Mucosa of rectum (tissue), 2 donors: Measurements from ENCODE around the gene TMEM217.

Source experiments
- H3K27ac ChIP-seq, 2 donors: one replicate each; pipeline ENCODE4 v1.7.0; 2013; ENCODE audit warnings: inconsistent platforms in 2 of 2, low read depth in 2 of 2, low read length in 2 of 2
- H3K27me3 ChIP-seq, 2 donors: one replicate each; pipeline ENCODE4 v1.7.0; 2013; ENCODE audit warnings: low read length in 2 of 2; ENCODE audit not compliant: control insufficient read depth in 2 of 2, insufficient read depth in 2 of 2
- H3K36me3 ChIP-seq, 2 donors: one replicate each; pipeline ENCODE4 v1.7.0; 2013; ENCODE audit warnings: low read length in 2 of 2; ENCODE audit not compliant: control insufficient read depth in 2 of 2, insufficient read depth in 2 of 2
- H3K4me1 ChIP-seq, 2 donors: one replicate each; pipeline ENCODE4 v1.7.0; 2013; ENCODE audit warnings: low read length in 2 of 2, mild to moderate bottlenecking in 1 of 2; ENCODE audit not compliant: control insufficient read depth in 2 of 2, insufficient read depth in 2 of 2
- H3K4me3 ChIP-seq, 2 donors: one replicate each; pipeline ENCODE4 v1.7.0; 2013; ENCODE audit warnings: low read length in 2 of 2
- H3K9ac ChIP-seq, 2 donors: one replicate each; pipeline ENCODE4 v1.7.0; 2013; ENCODE audit warnings: low read length in 2 of 2, low read depth in 1 of 2, mild to moderate bottlenecking in 1 of 2
- H3K9me3 ChIP-seq, 2 donors: one replicate each; pipeline ENCODE4 v1.7.0; 2013; ENCODE audit warnings: low read length in 2 of 2; ENCODE audit not compliant: control insufficient read depth in 2 of 2
- donor health status: healthy.
- donor health status: Normal muscosa, but diverticular disease.

The TMEM217 gene

GRCh38 chr6:37175332-37176267, 82.3 kb downstream of the TMEM217 start:
- Histone ChIP-seq H3K27me3 (no peaks in the 10 kb centered on the region), H3K9me3 (no peaks in the 10 kb centered on the region), H3K36me3 (peaks cover 24 to 28% of the 10 kb centered on the region in 2 donors), H3K9ac (no peak overlapping the region), H3K4me3 (no peak overlapping the region), H3K27ac (no peak overlapping the region), H3K4me1 (peaks cover 23% of the 10 kb centered on the region in 2 donors)

GRCh38 chr6:37174515-37175331, 83.2 kb downstream of the TMEM217 start:
- peak overlapping the region in 1 of 2 donors; percentile 43 for H3K27ac ChIP-seq
- H3K27me3 ChIP-seq: no peaks in the 10 kb centered on the region
- H3K9me3 ChIP-seq: no peaks in the 10 kb centered on the region
- peak overlapping the region in 1 of 2 donors; percentile 8 for H3K9ac ChIP-seq
- H3K4me1 ChIP-seq: peaks cover 23% of the 10 kb centered on the region in 2 donors
- no peak overlapping the region for H3K4me3 ChIP-seq
- peaks cover 24 to 28% of the 10 kb centered on the region in 2 donors for H3K36me3 ChIP-seq

- H3K4me3 ChIP-seq: peak overlapping the region in 1 of 2 donors; percentile 29
- H3K36me3 ChIP-seq: peaks cover 24 to 28% of the 10 kb centered on the region in 2 donors
- H3K9me3 ChIP-seq: no peaks in the 10 kb centered on the region
- peak overlapping the region in 1 of 2 donors; percentile 43 for H3K27ac ChIP-seq
- peaks cover 24 to 25% of the 10 kb centered on the region in 2 donors for H3K4me1 ChIP-seq
- H3K27me3 ChIP-seq: no peaks in the 10 kb centered on the region
- no peak overlapping the region for H3K9ac ChIP-seq
These were observed 83.8 kb downstream of the TMEM217 start for GRCh38 chr6:37174196-37174514.

GRCh38 chr6:37173493-37174195, 84.3 kb downstream of the TMEM217 start:
- H3K4me1 ChIP-seq: peaks cover 28 to 30% of the 10 kb centered on the region in 2 donors
- peak overlapping the region in 1 of 2 donors; percentile 54 for H3K9ac ChIP-seq
- H3K27ac ChIP-seq: peak overlapping the region in 1 of 2 donors; percentile 17
- peak overlapping the region in 1 of 2 donors; percentile 29 for H3K4me3 ChIP-seq
- no peaks in the 10 kb centered on the region for H3K9me3 ChIP-seq
- no peaks in the 10 kb centered on the region for H3K27me3 ChIP-seq
- peaks cover 24 to 28% of the 10 kb centered on the region in 2 donors for H3K36me3 ChIP-seq

GRCh38 chr6:37172912-37173492, 84.9 kb downstream of the TMEM217 start:
- no peaks in the 10 kb centered on the region for H3K27me3 ChIP-seq
- peak overlapping the region; percentile 87 to 92 for H3K4me3 ChIP-seq
- H3K27ac ChIP-seq: peak overlapping the region; percentile 17 to 20
- H3K9me3 ChIP-seq: no peaks in the 10 kb centered on the region
- peaks cover 28 to 31% of the 10 kb centered on the region in 2 donors for H3K4me1 ChIP-seq
- H3K9ac ChIP-seq: peak overlapping the region; percentile 36 to 38
- peaks cover 24 to 28% of the 10 kb centered on the region in 2 donors for H3K36me3 ChIP-seq

GRCh38 chr6:37171970-37172812, 85.8 kb downstream of the TMEM217 start:
- peak overlapping the region; percentile 87 to 92 for H3K4me3 ChIP-seq
- no peaks in the 10 kb centered on the region for H3K27me3 ChIP-seq
- peaks cover 24 to 28% of the 10 kb centered on the region in 2 donors for H3K36me3 ChIP-seq
- no peaks in the 10 kb centered on the region for H3K9me3 ChIP-seq
- H3K4me1 ChIP-seq: peaks cover 28 to 29% of the 10 kb centered on the region in 2 donors
- H3K9ac ChIP-seq: peak overlapping the region; percentile 92 to 94
- peak overlapping the region; percentile 91 to 95 for H3K27ac ChIP-seq

- Histone ChIP-seq H3K36me3 (peaks cover 24 to 28% of the 10 kb centered on the region in 2 donors), H3K4me1 (peaks cover 27 to 28% of the 10 kb centered on the region in 2 donors), H3K27ac (peak overlapping the region; percentile 91 to 95), H3K27me3 (no peaks in the 10 kb centered on the region), H3K4me3 (peak overlapping the region; percentile 87 to 92), H3K9ac (peak overlapping the region; percentile 92 to 94), H3K9me3 (no peaks in the 10 kb centered on the region)
These were observed 86.6 kb downstream of the TMEM217 start for GRCh38 chr6:37171201-37171969.

GRCh38 chr6:37170273-37171200, 87.4 kb downstream of the TMEM217 start:
- peak overlapping the region; percentile 92 to 94 for H3K9ac ChIP-seq
- H3K27ac ChIP-seq: peak overlapping the region; percentile 91 to 95
- no peaks in the 10 kb centered on the region for H3K9me3 ChIP-seq
- no peaks in the 10 kb centered on the region for H3K27me3 ChIP-seq
- peak overlapping the region; percentile 87 to 92 for H3K4me3 ChIP-seq
- H3K36me3 ChIP-seq: peaks cover 24 to 28% of the 10 kb centered on the region in 2 donors
- peaks cover 27% of the 10 kb centered on the region in 2 donors for H3K4me1 ChIP-seq
